ENCODE data around the gene HECW1. TPM values are rescaled to one million over a fixed set of nuclear protein-coding genes. Genes with fewer than 3 reads are reported as not detected.
A peak's percentile ranks its signal among the peaks of the same experiment; 100 is the strongest.

The HECW1 gene
- total RNA-seq, 1 experiment from 2014 or later: not detected

DNA sequence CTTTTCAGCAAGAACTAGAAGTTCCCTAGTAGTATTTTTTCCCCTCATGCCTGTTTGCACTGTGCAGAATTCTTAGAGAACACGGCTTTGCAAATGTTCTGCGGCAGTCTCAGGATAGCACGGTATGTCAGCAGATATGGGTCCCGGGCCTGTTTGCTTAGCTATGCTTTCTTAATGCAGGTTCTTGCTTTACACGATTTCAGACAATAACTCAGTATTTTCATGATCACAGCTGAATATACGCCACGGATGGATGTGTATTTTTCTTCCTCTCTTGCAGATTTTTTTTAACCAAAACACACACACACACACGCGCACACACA lies 137.3 kb downstream of the HECW1 start:
- no peak for DNase-seq (ENCODE audit: low read depth)

- peak; percentile 86 for DNase-seq (ENCODE audit: low read depth)
Measured at GRCh38 chr7:43260980-43261878, 148.8 kb downstream of the HECW1 start.

- DNase-seq (ENCODE audit: low read depth): no peak
Measured at GRCh38 chr7:43265139-43265538, 152.7 kb downstream of the HECW1 start.

- DNase-seq (ENCODE audit: low read depth): no peak
Measured at GRCh38 chr7:43273939-43274719, 161.7 kb downstream of the HECW1 start.

GRCh38 chr7:43274752-43275151 lies 162.3 kb downstream of the HECW1 start:
- no peak for DNase-seq (ENCODE audit: low read depth)

DNA sequence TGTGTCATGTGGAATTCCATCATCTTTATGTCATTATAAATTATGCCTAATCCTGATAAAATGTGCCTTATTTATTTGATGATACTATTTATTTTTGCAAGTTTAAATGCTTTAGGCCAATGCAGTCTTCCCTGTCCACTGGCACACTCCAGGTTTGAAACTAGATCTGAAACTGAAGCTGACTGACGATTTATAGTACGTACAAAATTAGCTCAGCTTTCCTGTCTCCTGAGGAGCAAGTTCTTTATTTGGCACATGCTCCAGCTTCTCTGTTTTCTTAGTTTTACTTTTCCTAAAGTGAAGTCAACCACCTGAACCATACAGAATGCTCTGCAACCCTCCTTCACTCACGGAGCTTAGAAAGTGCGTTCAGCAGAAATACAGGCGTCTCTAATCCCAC lies 164.1 kb downstream of the HECW1 start:
- DNase-seq (ENCODE audit: low read depth): no peak

DNA sequence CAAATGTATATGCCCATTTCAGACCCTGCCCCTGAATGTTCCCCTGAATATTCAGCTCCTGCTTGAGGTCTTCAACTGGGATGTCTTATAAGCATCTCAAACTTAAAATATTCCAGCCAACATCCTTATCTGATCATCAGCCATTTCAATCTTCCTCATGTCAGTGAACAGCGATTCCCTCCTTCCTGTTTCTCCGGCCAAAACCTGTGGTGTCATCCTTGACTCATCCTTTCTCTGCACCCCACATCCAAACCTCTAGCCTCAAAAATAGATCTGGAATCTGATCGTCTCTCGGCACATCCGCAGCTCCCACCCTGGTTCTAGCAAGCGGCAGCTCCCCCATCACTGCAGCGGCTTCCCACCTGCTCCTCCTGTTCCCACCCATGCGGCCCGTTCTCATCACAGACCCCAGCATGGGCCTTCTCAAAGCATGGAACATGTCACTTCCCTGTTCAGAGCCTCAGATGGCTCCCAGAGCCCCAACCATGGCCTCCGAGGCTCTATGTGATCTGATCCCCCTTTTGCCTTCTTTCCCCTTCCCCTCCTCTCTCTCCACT lies 165.7 kb downstream of the HECW1 start:
- no peak for DNase-seq (ENCODE audit: low read depth)

DNA sequence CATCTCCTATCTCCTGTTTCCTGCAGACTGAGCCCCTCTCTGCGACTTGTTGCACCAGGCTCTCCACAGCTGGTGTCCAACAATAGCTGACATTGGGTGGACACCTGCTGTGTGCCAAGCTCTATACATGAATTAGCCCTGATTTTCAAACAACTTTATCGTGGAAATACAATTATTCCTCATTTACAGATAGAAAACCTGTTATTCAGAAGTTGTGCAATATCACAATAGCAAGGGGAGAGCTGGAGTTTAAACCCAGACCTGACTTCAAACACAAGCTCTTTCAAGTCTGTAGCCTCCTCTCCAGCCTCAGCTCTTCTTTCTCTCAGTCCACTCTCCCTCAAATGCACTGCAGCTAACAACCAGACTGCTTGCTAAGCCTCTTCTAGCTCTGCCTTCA lies 168.8 kb downstream of the HECW1 start:
- no peak for DNase-seq (ENCODE audit: low read depth)

DNA sequence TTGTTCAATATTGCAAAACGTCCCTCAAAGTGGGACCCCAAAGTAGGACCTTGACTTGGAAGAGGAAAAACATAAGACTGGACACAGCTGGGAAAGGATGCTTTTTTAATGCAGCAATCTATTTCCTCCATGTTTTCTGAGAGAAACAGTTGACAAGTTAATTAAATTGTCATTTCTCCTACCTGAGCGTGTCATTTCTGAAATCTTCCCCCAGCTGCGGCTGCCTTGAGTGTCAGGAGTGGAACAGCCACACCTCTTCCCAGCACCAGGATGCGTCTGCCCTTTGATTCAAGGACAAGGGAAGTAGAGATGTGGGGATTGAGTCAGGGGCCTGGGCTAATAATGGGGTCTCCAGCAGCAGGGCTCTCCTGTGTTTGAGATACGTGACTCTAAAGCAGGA lies 171.3 kb downstream of the HECW1 start:
- no peak for DNase-seq (ENCODE audit: low read depth)

DNA sequence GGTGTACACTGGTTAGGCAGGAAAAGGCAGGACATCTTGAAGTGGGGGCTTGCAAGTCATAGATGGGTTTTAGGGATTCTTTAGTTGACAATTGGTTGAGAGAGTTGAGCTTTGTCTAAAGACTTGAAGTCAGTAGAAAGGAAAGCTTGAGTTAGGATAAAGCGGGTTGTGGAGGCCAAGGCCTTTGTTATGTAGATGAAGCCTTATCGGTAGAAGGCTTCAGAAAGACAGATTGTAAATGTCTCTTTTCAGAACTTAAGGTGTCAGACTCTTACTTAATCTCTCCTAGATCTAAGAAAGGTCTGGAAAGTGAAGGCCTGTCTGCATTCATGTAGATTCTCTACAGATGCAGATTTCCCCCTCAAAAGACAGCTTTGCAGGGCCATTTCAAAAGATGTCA lies 177.4 kb downstream of the HECW1 start:
- no peak for DNase-seq (ENCODE audit: low read depth)

GRCh38 chr7:43290978-43291377 lies 178.5 kb downstream of the HECW1 start:
- DNase-seq (ENCODE audit: low read depth): no peak

GRCh38 chr7:43291789-43292188 lies 179.3 kb downstream of the HECW1 start:
- no peak for DNase-seq (ENCODE audit: low read depth)

- DNase-seq (ENCODE audit: low read depth): no peak
Measured at GRCh38 chr7:43292384-43292783, 179.9 kb downstream of the HECW1 start.

- DNase-seq (ENCODE audit: low read depth): peak; percentile 64
Measured at GRCh38 chr7:43294080-43294630, 181.7 kb downstream of the HECW1 start.

DNA sequence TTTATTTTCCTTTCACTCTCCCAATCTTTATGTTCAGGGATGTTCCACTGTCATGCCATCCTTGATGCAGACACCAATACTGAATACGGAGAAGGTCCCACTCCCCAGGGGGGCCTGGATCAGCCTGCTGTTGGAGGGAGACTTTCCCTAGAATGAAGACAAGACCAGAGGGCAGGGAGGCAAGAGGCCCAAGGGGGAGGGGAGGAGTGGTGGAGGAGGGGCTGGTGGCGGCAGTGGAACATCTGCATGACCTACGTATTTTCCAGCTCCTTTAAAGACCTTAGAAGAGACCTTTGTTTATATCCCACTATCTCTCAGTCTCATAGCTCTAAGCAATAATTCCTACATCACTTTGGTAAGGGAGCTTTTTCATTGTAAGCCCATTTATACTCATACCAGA lies 183.0 kb downstream of the HECW1 start:
- no peak for DNase-seq (ENCODE audit: low read depth)

DNA sequence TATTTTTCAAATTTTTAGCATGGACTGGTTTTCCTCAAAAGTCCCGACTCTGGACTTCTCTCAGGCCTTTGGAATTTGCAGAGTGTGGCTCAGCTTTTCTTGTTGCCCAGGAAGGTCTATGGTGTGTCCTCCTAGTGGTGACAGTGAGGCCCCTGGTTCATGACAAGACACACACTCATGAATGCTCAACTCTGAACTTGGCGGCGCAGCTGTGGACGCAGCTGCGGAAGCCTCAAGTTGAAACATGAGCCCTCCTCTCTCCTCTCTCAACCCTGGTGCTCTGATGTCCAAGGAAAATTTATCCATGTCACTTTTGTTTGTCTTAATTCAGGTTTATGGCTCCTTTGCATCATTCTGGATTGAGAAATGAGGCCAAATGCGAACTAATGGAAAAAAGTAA lies 183.9 kb downstream of the HECW1 start:
- peak; percentile 31 for DNase-seq (ENCODE audit: low read depth)

GRCh38 chr7:43298617-43299016 lies 186.2 kb downstream of the HECW1 start:
- no peak for DNase-seq (ENCODE audit: low read depth)

- no peak for DNase-seq (ENCODE audit: low read depth)
Measured at GRCh38 chr7:43300121-43300520, 187.7 kb downstream of the HECW1 start.

GRCh38 chr7:43302211-43302711 lies 189.8 kb downstream of the HECW1 start:
- DNase-seq (ENCODE audit: low read depth): peak; percentile 85

GRCh38 chr7:43302773-43303460 lies 190.5 kb downstream of the HECW1 start:
- no peak for DNase-seq (ENCODE audit: low read depth)

- no peak for DNase-seq (ENCODE audit: low read depth)
Measured at GRCh38 chr7:43303740-43304241, 191.3 kb downstream of the HECW1 start.

All from LHCN-M2 (cell line).